K562 (cell line): Measurements from ENCODE around the gene KNDC1. TPM values are rescaled to one million over a fixed set of nuclear protein-coding genes. Genes with fewer than 3 reads are reported as not detected.
A peak's percentile ranks its signal among the peaks of the same experiment; 100 is the strongest.

Experiments
- ATAC-seq: fragments of 200-7000 bp; cut with Tn5 transposase; 3 replicates; pipeline ENCODE4 v1.9.1; 2020; ENCODE audit warnings: moderate library complexity
- BruUV-seq: library from RNA; stranded (reverse); fragments of 400-500 nt; replicated peaks from 2 replicates; lab custom pipeline; 2021; lab: Mats Ljungman, UMichigan
- CTCF ChIA-PET: fragments of 300-600 bp; formaldehyde crosslinking; extraction: SDS; loops from one replicate; lab custom pipeline; 2021; ENCODE audit warnings: low intra/inter-chr PET ratio; lab: Yijun Ruan, JAX
- POLR2A ChIA-PET: fragments of 300-600, 350-650 bp; sonication (Branson Sonifier 250); formaldehyde crosslinking; extraction: SDS; loops from one replicate; lab custom pipeline; 2021; ENCODE audit warnings: antibody characterized with exemption, inconsistent platforms; lab: Yijun Ruan, JAX
- DNase-seq, 4 experiments: peaks; one replicate each; pipeline versions ENCODE4 v3.0.0 to v3.0.0-alpha.2; 2011 to 2018; ENCODE audit warnings: low spot score in 3 of 4, mixed read lengths in 3 of 4; ENCODE audit errors: extremely low read depth in 1 of 4
- FAIRE-seq: peaks from 2 replicates; lab custom pipeline; 2011; peaks lifted over from hg19 to GRCh38; lab: Jason Lieb, UNC
- H2AFZ ChIP-seq: 2 replicates; pipeline ENCODE4 v1.6.0; 2011; ENCODE audit warnings: low read depth, low read length, control low read depth, inconsistent platforms
- H3K27ac ChIP-seq: fragments of 200-600 bp; 3 replicates; pipeline ENCODE4 v1.8.0; 2011; ENCODE audit warnings: low read depth, mild to moderate bottlenecking, control low read depth, inconsistent platforms, low read length, moderate library complexity, mixed read lengths; ENCODE audit errors: extremely low read depth
- H3K27me3 ChIP-seq, 2 experiments: fragments of 300-600 bp in 1 of 2; 2 replicates in 1 of 2; 3 replicates in 1 of 2; pipeline versions ENCODE4 v1.6.0 to v1.8.0; 2011; ENCODE audit warnings: inconsistent platforms in 2 of 2, low read length in 2 of 2, mild to moderate bottlenecking in 1 of 2, mixed read lengths in 1 of 2, moderate library complexity in 1 of 2; ENCODE audit not compliant: control insufficient read depth in 2 of 2, insufficient read depth in 2 of 2
- H3K36me3 ChIP-seq: fragments of 300-600 bp; 3 replicates; pipeline ENCODE4 v1.8.0; 2011; ENCODE audit warnings: mild to moderate bottlenecking, low read length, inconsistent platforms; ENCODE audit not compliant: control insufficient read depth, insufficient read depth
- H3K4me1 ChIP-seq, 2 experiments: fragments of 200-600 bp in 1 of 2; replicated peaks in 1 of 2; 2 replicates in 1 of 2; 3 replicates in 1 of 2; pipeline versions ENCODE4 v1.5.1 to v1.8.0; 2011; ENCODE audit warnings: inconsistent platforms in 2 of 2, low read length in 2 of 2, mild to moderate bottlenecking in 1 of 2, mixed read lengths in 1 of 2, moderate library complexity in 1 of 2; ENCODE audit not compliant: control insufficient read depth in 2 of 2, insufficient read depth in 2 of 2
- H3K4me2 ChIP-seq: 2 replicates; pipeline ENCODE4 v1.6.1; 2011; ENCODE audit warnings: low read length, control low read depth, inconsistent platforms, mixed read lengths; ENCODE audit not compliant: insufficient read depth
- H3K4me3 ChIP-seq: fragments of 200-600 bp; sonication (generic), shearing (Covaris generic); 2 replicates; pipeline ENCODE4 v1.5.1; 2016; ENCODE audit warnings: control low read depth, inconsistent platforms
- H3K79me2 ChIP-seq: fragments of 200-600 bp; 3 replicates; pipeline ENCODE4 v1.8.0; 2011; ENCODE audit warnings: low read length, inconsistent platforms; ENCODE audit not compliant: control insufficient read depth, insufficient read depth
- H3K9ac ChIP-seq, 2 experiments: 2 replicates each; pipeline versions ENCODE4 v1.6.0 to v1.6.1; 2011; ENCODE audit warnings: low read depth in 2 of 2, low read length in 2 of 2, control low read depth in 1 of 2, inconsistent platforms in 1 of 2, mild to moderate bottlenecking in 1 of 2, mixed read lengths in 1 of 2; ENCODE audit not compliant: insufficient read depth in 1 of 2
- H3K9me1 ChIP-seq: one replicate; pipeline ENCODE4 v1.6.0; 2011; ENCODE audit warnings: inconsistent platforms, mild to moderate bottlenecking, low read length, moderate library complexity; ENCODE audit not compliant: control insufficient read depth, insufficient read depth
- H3K9me3 ChIP-seq: replicated peaks from 2 replicates; pipeline ENCODE4 v1.5.1; 2011; ENCODE audit warnings: low read depth, low read length, inconsistent platforms; ENCODE audit not compliant: control insufficient read depth, insufficient read depth
- H4K20me1 ChIP-seq: replicated peaks from 2 replicates; pipeline ENCODE4 v1.6.1; 2011; ENCODE audit warnings: low read length, inconsistent platforms, mixed read lengths; ENCODE audit not compliant: control insufficient read depth, insufficient read depth
- ATF3 ChIP-seq, 2 experiments: fragments of 450-650 bp in 1 of 2; sonication (generic) in 1 of 2; formaldehyde crosslinking in 1 of 2; IDR thresholded peaks in 1 of 2; conservative IDR thresholded peaks in 1 of 2; 2 replicates each; pipeline versions ENCODE4 v1.6.1 to v1.8.1; 2016 to 2023; ENCODE audit warnings: mild to moderate bottlenecking in 2 of 2, moderate library complexity in 2 of 2, inconsistent platforms in 1 of 2, missing genetic modification reagents in 1 of 2
- CEBPG ChIP-seq, 3 experiments: fragments of 200-800 bp in 1 of 3; sonication (Bioruptor generic) in 1 of 3; sonication (generic) in 1 of 3; formaldehyde crosslinking in 1 of 3; IDR thresholded peaks in 2 of 3; conservative IDR thresholded peaks in 1 of 3; 2 replicates each; pipeline versions ENCODE4 v1.6.1 to v1.8.0; 2016 to 2022; ENCODE audit warnings: missing compliant biosample characterization in 2 of 3, missing genetic modification characterization in 2 of 3, mild to moderate bottlenecking in 1 of 3, missing genetic modification reagents in 1 of 3
- TFAM ChIP-seq: fragments of 250-450 bp; sonication (Bioruptor Pico); conservative IDR thresholded peaks from 2 replicates; pipeline ENCODE4 v1.5.0; 2021; ENCODE audit warnings: mild to moderate bottlenecking, moderate library complexity
- WGBS: fragments of 100-300 bp; shearing (Covaris generic); methylation state at CpG from one replicate; pipeline ENCODE4 v1.1.6; 2016; ENCODE audit warnings: low coverage, mixed read lengths; ENCODE audit not compliant: insufficient coverage; ENCODE audit errors: missing lambda C conversion rate; 5-methylcytosine and 5-hydroxymethylcytosine counted together
- in situ Hi-C: fragments of 300-500 bp; cut with MboI; formaldehyde crosslinking; loops from 4 replicates; pipeline ENCODE4 v1.15.0; 2018; ENCODE audit warnings: inconsistent platforms, mixed read lengths
- intact Hi-C: fragments of 100-400 bp; cut with micrococcal nuclease; formaldehyde crosslinking; loops from 2 replicates; pipeline ENCODE4 v1.14.2; 2022
- polyA plus RNA-seq, 8 experiments: library from polyadenylated mRNA; depleted of rRNA in 4 of 8; stranded (reverse) in 5 of 8; unstranded in 3 of 8; fragments of >200 nt; fragmentation: Nextera tagmentation in 2 of 8; fragmentation: Illumina TruSeq in 1 of 8; extraction: Ambion mirVana in 2 of 8; extraction: Trizol in 1 of 8; gene quantifications; 2 replicates each; pipeline versions ENCODE4 v1.2.1 to v1.2.3, GENCODE V29; 2011 to 2014; ENCODE audit warnings: inconsistent platforms in 1 of 8, missing spikeins in 1 of 8
- total RNA-seq, 7 experiments: library from RNA; depleted of rRNA in 6 of 7; stranded (reverse); fragments of >200 nt in 6 of 7; fragmentation: Illumina TruSeq in 2 of 7; extraction: Trizol in 2 of 7; gene quantifications; 2 replicates each; pipeline versions ENCODE4 v1.2.1 to v1.2.3, GENCODE V29; 2011 to 2021; ENCODE audit warnings: low replicate concordance in 1 of 7

Gene KNDC1
- total and polyA plus RNA-seq, 9 of the 15 experiments (the other 6 are each of a cell fraction or from before 2014, with no cell fraction given), result 0.07 to 0.26 (median 0.11) TPM; not detected in 6

GRCh38 chr10:133162178-133162909 is 2.3 kb downstream of the KNDC1 start:
- intact Hi-C loops, result no loop called here
- no peak overlapping the region for H3K4me3 ChIP-seq
- no TSS peak for BruUV-seq
- H3K4me2 ChIP-seq, result no peak overlapping the region
- no peaks in the 10 kb centered on the region for H3K79me2 ChIP-seq
- ChIA-PET POLR2A (interaction anchor here (0.6 kb wide), 2 partner anchors 56 to 79 kb away, joined by 3 read pairs; no protein-coding TSS in a partner anchor), CTCF (no interaction called here)
- H3K9ac ChIP-seq, result no peak overlapping the region
- TF ChIP-seq CEBPG (CRISPR knock-in tag; IDR thresholded peaks at IDR 0.05) (no peak), CEBPG (tag; conservative IDR thresholded peaks at IDR 0.05 in 1 of 2, IDR thresholded peaks at IDR 0.05 in 1 of 2) (0 out of 4 replicates have a peak, but pooled peaks of 1 of the 2 experiments have one; percentile 21), ATF3 (IDR thresholded peaks at IDR 0.05) (peak; percentile 39; the same call in 1 of the 2 replicates), ATF3 (CRISPR knock-in tag; conservative IDR thresholded peaks at IDR 0.05) (no peak), TFAM (no peak)
- peaks cover 0 to 52% of the 10 kb centered on the region in 2 experiments; a peak in 2 of 5 replicates for H3K27me3 ChIP-seq
- FAIRE-seq, result no peak
- ATAC-seq, result no peak
- no peak overlapping the region for H2AFZ ChIP-seq
- WGBS, result 24% methylated on average over 16 of the region's 22 CpGs
- no peaks in the 10 kb centered on the region for H4K20me1 ChIP-seq
- in situ Hi-C loops, result no loop called here
- no peak overlapping the region for H3K27ac ChIP-seq
- no peaks in the 10 kb centered on the region for H3K9me1 ChIP-seq
- no peaks in the 10 kb centered on the region for H3K36me3 ChIP-seq
- no peaks in the 10 kb centered on the region for H3K9me3 ChIP-seq
- DNase-seq, result no peak
- H3K4me1 ChIP-seq, result peaks cover 0 to 57% of the 10 kb centered on the region in 2 experiments; a peak in 3 of 5 replicates
